Raji (cell line): ENCODE data around the gene METTL22.

Experiments used
- POLR2A ChIP-seq: IDR thresholded peaks from 2 replicates; pipeline ENCODE4 v1.6.1; 2011; ENCODE audit warnings: low read depth, low read length, control low read depth; ENCODE audit not compliant: insufficient read depth

Gene METTL22

DNA sequence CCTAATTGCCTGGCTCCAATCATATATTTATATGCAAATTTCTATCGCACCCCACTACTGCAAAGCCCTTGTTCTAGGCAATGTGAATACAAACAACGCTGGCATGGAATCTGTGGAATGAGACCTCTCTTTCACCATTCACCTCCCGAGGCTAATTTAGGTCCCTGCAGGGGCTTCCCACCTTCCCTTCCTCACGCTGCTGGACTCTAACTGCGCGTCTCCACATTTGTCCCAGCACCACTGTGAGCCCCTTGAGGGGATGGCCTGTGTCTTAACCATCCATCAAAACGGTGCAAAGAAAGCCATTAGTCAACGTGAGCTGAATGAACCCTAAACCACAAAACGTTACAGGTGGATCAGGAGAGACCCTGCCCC lies 32.8 kb upstream of the METTL22 start:
- TF ChIP-seq POLR2A = no peak

- TF ChIP-seq POLR2A = no peak
Observed at GRCh38 chr16:8589057-8589899, 32.2 kb upstream of the METTL22 start.

DNA sequence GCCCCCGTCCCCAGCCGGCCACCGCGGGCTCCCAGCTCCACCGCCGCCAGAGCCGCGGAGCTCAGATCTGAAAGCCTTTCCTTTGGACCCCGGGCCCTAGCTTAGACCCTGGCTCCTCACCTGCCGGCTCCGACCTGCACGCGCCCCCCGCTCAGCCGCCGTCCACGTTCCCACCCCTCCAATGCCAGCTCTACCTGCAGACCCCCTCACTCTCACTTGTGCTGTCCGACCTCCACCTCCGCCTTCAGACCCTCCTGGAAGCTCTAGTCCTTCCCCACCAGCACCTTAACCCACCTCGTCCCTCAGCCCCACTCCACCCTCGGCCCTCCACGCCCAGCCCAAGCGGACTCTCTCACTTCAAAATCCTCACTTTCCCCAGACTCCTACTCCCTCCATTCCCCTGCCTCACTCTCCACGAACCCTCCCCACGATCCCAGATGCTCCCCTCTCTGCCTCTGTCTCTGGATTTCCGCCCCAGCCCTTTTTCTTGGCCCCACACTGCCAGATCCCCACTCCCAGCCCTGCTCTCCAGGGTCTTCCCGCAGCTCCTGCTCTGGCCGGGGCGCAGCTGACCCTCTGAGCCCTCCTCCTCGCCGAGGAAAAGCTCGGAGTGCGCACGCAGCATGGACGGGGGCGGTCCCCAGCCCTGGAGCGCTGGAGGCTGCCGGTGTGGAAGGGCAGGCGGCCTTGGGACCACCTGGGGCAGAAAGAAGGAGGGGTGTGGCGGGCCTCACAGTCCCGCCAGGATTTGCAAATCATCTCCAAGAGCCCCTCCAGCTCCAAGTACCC lies 31.4 kb upstream of the METTL22 start, which contains the start of gene TMEM114:
Gene TMEM114 (minus strand): TSS at position 612 of the 789 bp plus-strand sequence. CDS start 673 bp downstream, outside the sequence.
- no peak for TF ChIP-seq POLR2A

- no peak for TF ChIP-seq POLR2A
Observed at GRCh38 chr16:8590811-8591210, 30.7 kb upstream of the METTL22 start.

DNA sequence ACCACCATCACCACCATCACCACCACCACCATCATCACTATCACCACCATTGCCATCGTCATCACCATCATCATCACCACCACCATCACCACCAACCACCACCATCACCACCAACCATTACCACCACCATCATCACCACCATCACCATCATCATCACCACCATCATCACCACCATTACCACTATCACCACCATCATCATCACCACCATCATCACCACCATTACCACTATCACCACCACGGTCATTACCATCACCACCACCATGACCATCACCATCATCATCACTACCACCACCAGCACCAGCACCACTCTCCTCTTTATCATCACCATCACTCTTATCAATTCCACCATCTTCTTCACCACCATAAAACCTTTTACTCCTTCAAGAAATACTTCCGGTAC lies 30.0 kb upstream of the METTL22 start:
- no peak for TF ChIP-seq POLR2A

DNA sequence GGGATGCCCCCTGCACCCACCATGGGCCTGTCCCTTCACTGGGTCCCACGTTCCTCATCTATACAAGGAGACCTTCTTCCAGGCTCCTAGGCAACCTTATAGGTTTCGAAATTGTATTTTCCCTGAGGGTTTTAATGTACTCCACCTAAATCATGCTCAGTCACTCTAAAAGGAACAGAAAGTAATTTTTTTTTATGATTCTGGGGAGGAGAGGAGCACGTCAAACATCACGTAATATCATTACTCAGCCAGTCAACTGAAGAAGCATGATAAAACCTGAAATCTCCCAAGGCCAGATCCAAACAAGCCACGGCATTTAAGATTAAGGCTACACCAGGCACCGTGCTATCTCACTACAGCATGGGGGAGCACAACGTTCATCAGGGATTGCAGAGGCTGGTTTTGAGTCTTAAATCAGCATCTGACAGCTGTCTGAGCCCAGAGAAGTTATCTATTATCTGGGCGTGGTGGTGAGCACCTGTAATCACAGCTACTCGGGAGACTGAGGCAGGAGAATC lies 27.3 kb upstream of the METTL22 start:
- TF ChIP-seq POLR2A = no peak

DNA sequence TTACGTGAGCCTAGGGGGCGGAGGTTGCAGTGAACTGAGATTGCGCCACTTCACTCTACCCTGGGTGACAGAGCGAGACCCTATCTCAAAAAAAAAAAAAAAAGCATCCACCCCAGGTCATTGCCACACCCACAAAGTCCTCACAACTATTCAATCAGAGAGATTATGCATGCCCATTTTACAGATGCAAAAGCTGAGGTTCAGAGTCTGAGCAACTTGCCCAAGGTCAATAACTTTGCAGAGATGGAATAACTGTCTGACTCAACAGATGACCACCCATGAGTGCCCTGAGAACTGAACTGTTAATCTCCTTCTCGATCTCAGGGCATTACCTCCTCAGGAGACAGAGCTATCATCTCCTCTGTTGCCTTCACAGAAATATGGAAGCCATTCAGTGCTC lies 25.7 kb upstream of the METTL22 start:
- no peak for TF ChIP-seq POLR2A

GRCh38 chr16:8596581-8596980 lies 24.9 kb upstream of the METTL22 start:
- no peak for TF ChIP-seq POLR2A

DNA sequence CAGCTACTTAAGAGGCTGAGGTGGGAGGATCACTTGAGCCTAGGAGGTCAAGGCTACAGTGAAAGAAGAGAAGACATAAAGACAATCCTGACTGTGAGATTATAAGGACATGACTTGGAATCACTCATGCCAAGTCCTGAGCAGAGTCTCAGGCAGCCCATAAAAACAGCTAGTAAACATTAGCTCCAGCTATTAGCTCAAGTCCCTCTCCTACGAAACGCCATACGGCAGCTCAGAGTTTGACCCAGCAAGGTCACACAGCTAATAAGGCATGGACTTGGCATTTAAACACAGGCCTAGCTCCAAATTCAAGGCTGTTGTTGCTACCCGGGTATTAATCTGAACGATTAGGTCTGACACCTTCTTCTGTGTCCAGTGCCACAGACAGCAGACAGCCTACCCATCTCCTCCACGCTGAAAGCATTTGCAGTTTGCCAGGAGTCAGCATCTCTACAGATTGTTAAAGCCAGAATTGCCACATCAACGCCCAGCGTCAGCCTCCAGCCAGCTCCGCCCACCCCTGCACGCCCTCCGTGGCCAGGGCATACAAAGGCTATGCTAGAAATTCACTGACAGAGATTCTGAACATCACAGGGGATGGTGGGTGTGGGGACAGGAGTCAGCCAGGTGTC lies 21.2 kb upstream of the METTL22 start:
- TF ChIP-seq POLR2A = no peak

DNA sequence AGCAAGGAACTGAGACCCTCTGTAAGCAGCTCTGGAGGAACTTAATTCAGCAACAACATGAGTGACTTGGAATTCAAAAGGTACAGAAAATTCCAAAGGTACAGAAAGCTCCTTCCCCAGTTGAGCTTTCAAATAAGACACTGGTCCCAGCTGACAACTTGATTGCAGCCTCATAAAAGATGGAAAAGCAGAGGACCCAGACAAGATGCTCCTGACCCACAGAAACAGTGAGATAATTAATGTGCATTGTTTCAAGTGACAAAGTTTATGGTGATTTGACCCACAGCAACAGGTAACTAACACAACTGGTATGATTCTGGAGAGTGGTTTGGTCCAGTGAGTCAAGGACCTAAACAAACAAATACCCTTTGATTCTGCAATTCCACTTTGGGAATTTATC lies 15.9 kb upstream of the METTL22 start:
- TF ChIP-seq POLR2A = no peak

DNA sequence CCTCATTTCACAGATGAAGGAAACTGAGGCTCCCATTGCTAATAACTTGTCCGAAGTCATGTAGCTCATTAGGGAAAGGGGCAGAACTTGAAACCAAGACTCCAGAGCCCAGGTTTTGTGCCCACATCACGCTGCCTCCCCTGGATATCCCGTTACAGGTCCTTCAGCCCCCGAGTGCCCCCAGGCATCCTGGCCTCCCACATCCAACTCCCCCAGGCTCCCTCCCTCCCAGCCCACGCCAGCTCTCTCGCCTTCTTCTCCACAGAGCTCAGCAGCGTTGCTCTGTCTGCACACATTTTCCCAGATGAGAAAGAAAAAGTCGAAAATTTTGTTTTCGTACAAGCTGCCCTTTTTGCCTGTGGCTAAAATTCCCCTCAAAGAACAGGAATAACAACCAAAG lies 14.3 kb upstream of the METTL22 start:
- TF ChIP-seq POLR2A = no peak

DNA sequence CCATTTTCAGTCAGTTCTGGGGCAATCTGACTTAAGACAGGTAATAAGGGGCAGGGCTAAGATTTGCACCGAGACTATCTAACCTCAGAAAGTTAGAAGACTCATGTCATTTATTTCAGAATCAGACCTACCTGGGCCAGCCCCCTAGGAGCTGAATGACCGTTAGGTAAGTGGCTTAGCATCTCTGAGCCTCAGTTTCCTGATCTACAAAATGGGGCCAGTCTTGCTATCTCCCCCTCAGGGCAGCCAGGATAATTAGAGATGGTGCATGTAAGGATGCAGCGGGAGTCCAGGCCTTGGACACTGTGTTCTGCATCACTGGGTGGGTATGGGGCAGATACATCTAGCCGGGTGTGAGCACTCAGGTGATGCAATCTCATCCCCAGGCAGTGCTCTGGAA lies 10.4 kb upstream of the METTL22 start:
- TF ChIP-seq POLR2A = no peak

DNA sequence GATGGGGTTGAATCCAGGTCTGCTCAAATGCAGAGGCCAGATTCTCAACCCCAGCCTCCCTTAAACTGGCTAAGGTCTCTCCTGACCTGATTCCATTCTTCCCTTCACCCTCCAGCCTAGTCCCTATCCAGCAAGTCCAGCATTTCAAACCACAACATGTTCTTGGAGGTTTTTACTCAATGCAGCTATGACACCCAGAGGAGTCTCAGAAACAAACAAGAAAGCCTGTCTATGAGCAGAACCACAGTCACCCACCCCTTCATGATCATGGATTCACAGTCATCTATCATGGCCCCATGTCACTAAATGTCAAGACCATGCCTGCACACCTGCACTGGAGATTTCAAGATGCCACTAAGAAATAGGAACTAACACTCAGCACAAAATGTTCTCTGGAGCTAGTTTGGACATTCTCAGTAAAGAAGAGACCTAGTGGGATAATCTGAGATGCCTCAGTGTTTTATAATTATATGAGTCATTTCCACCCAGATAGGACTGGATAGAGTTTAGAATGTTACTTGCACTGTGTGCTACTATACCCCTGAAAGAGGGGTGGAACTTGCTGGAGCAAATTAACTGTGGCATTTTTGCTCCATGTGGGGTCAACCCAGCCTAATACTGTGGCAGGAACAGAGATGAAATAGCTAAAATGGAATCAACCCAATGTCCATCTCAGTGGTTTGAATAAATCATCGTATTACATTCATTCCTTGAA lies 9.5 kb upstream of the METTL22 start:
- TF ChIP-seq POLR2A = no peak

GRCh38 chr16:8614435-8615029 lies 7.0 kb upstream of the METTL22 start:
- no peak for TF ChIP-seq POLR2A

DNA sequence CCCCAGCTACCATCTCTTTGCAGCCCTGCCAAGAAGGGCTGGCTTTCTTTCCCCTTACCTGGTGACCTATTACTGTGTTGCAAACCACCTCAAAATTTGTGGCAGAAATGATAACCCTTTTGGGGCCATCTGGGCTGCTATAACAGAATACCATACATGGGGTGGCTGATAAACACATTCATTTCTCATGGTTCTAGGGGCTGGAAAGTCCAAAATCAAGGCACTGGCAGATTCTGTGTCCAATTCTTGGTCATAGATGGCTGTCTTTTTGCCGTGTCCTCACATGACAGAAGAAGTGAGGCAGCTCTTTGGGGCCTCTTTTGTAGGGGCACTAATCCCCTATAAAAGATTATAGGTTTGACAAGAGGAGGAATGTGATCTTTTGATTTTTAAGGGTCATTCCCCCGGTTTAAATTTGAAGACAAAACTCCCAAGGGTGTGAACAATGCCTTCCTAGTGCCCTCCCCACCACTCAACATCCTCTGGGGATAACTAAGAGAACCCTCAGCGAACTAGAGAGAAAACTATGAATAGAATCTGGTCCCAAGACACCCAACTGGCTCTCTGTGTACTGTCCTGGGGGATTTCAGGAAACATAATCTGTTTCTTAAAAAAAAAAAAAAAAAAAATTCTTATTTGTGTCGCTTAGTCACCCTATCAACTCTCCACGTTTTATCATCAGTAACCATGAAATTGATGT lies 1.7 kb upstream of the METTL22 start:
- TF ChIP-seq POLR2A = no peak
